ENCODE data around the gene PRRT1. TPM values are rescaled to one million over a fixed set of nuclear protein-coding genes. Genes with fewer than 3 reads are reported as not detected.

Gene PRRT1
- polyA plus RNA-seq, 1 experiment = 0.27 TPM

Small RNA genes lying within 50 kb of the gene (small RNA-seq; reads per million reads assigned to genes)
- gene AL662884.1 (ENCODE audit: insufficient read length, low read depth) = not detected
- gene MIR6833 (ENCODE audit: insufficient read length, low read depth) = not detected

Other genes starting within 250 kb of the PRRT1 start
- gene ZBTB12, start 249.9 kb downstream of the PRRT1 start, polyA plus RNA-seq (2011; rRNA removed) = 2.4 and 4.3 TPM in 2 replicates
- gene C2, start 224.2 kb downstream of the PRRT1 start, polyA plus RNA-seq (2011; rRNA removed) = 1.5 and 1.9 TPM in 2 replicates
- 13.3 and 14.0 TPM in 2 replicates for gene CFB, start 205.8 kb downstream of the PRRT1 start, polyA plus RNA-seq (2011; rRNA removed)
- 51.4 and 55.7 TPM in 2 replicates for gene NELFE, start 193.0 kb downstream of the PRRT1 start, polyA plus RNA-seq (2011; rRNA removed)
- 26.0 and 30.4 TPM in 2 replicates for gene SKIC2, start 192.8 kb downstream of the PRRT1 start, polyA plus RNA-seq (2011; rRNA removed)
- gene DXO, start 179.8 kb downstream of the PRRT1 start, polyA plus RNA-seq (2011; rRNA removed) = 11.4 and 14.9 TPM in 2 replicates
- gene C4A, start 169.9 kb downstream of the PRRT1 start, polyA plus RNA-seq (2011; rRNA removed) = 7.5 and 7.6 TPM in 2 replicates
- gene C4B, start 137.1 kb downstream of the PRRT1 start, polyA plus RNA-seq (2011; rRNA removed) = 5.8 and 7.8 TPM in 2 replicates
- gene CYP21A2, start 113.5 kb downstream of the PRRT1 start, polyA plus RNA-seq (2011; rRNA removed) = 0.05 and 0.06 TPM in 2 replicates
- gene TNXB, start 42.6 kb downstream of the PRRT1 start, polyA plus RNA-seq (2011; rRNA removed) = 0.25 and 0.35 TPM in 2 replicates
- 39.2 and 60.0 TPM in 2 replicates for gene ATF6B, start 23.7 kb downstream of the PRRT1 start, polyA plus RNA-seq (2011; rRNA removed)
- 3.1 and 3.8 TPM in 2 replicates for gene FKBPL, start 21.7 kb downstream of the PRRT1 start, polyA plus RNA-seq (2011; rRNA removed)
- gene PPT2, start 2.2 kb upstream of the PRRT1 start, polyA plus RNA-seq (2011; rRNA removed) = 12.6 and 14.1 TPM in 2 replicates
- 2.5 and 2.8 TPM in 2 replicates for gene EGFL8, start 12.7 kb upstream of the PRRT1 start, polyA plus RNA-seq (2011; rRNA removed)
- 97.1 and 116 TPM in 2 replicates for gene AGPAT1, start 24.1 kb upstream of the PRRT1 start, polyA plus RNA-seq (2011; rRNA removed)
- 33.3 TPM in 2 replicates for gene RNF5, start 26.5 kb upstream of the PRRT1 start, polyA plus RNA-seq (2011; rRNA removed)
- 2.4 and 2.6 TPM in 2 replicates for gene AGER, start 32.3 kb upstream of the PRRT1 start, polyA plus RNA-seq (2011; rRNA removed)
- 56.5 and 59.2 TPM in 2 replicates for gene PBX2, start 38.3 kb upstream of the PRRT1 start, polyA plus RNA-seq (2011; rRNA removed)
- gene GPSM3, start 40.7 kb upstream of the PRRT1 start, polyA plus RNA-seq (2011; rRNA removed) = 4.7 and 6.0 TPM in 2 replicates
- gene NOTCH4, start 72.1 kb upstream of the PRRT1 start, polyA plus RNA-seq (2011; rRNA removed) = 0.37 and 0.55 TPM in 2 replicates
- not detected in 2 replicates for gene TSBP1, start 220.0 kb upstream of the PRRT1 start, polyA plus RNA-seq (2011; rRNA removed)

Data from AG04450 (cell line).